Stimulated activated CD8-positive, alpha-beta memory T cell treated with anti-CD3 and anti-CD28 coated beads, Interleukin-4, amount 100 ng/mL, for 24 hours (primary cell): ENCODE data around the gene CHRM3.

Experiments used
- DNase-seq: peaks from one replicate; pipeline ENCODE4 v3.0.0-alpha.2; 2020; ENCODE audit warnings: low read depth

Gene CHRM3

GRCh38 chr1:239413916-239414315 lies 27.5 kb downstream of the CHRM3 start:
- no peak for DNase-seq

- no peak for DNase-seq
Observed at GRCh38 chr1:239417221-239417620, 30.9 kb downstream of the CHRM3 start.

- no peak for DNase-seq
Observed at GRCh38 chr1:239417986-239418640, 31.7 kb downstream of the CHRM3 start.

- DNase-seq = no peak
Observed at GRCh38 chr1:239418681-239419080, 32.3 kb downstream of the CHRM3 start.

- no peak for DNase-seq
Observed at GRCh38 chr1:239421811-239422210, 35.4 kb downstream of the CHRM3 start.

GRCh38 chr1:239422818-239423217 lies 36.5 kb downstream of the CHRM3 start:
- DNase-seq = no peak

- no peak for DNase-seq
Observed at GRCh38 chr1:239426821-239427475, 40.6 kb downstream of the CHRM3 start.

- no peak for DNase-seq
Observed at GRCh38 chr1:239427712-239428111, 41.3 kb downstream of the CHRM3 start.

- no peak for DNase-seq
Observed at GRCh38 chr1:239428120-239428710, 41.8 kb downstream of the CHRM3 start.

- no peak for DNase-seq
Observed at GRCh38 chr1:239429163-239429562, 42.8 kb downstream of the CHRM3 start.

GRCh38 chr1:239432255-239432654 lies 45.9 kb downstream of the CHRM3 start:
- DNase-seq = no peak

GRCh38 chr1:239434181-239434580 lies 47.8 kb downstream of the CHRM3 start:
- no peak for DNase-seq
